ENCODE data around the gene SMIM9.

- no peak for TF ChIP-seq CTCF (IDR thresholded peaks at IDR 0.05)
- no peak for TF ChIP-seq POLR2A (IDR thresholded peaks at IDR 0.05)
Observed at GRCh38 chrX:154828016-154828408, 6.5 kb downstream of the SMIM9 start.

Data from adrenal gland (tissue), 5 donors.